Adrenal gland (tissue), 5 donors: Measurements from ENCODE around the gene COX14.

Source experiments
- CTCF ChIP-seq, 6 experiments: fragments of 450-650 bp in 4 of 6; fragments of 200-600 bp in 2 of 6; sonication (generic) in 1 of 6; IDR thresholded peaks; 1 replicate in 5 of 6; 2 replicates in 1 of 6; pipeline versions ENCODE4 v1.5.1 to v1.8.0; 2016 to 2021; ENCODE audit warnings: antibody characterized with exemption in 6 of 6, mild to moderate bottlenecking in 2 of 6, moderate library complexity in 1 of 6
- POLR2A ChIP-seq, 2 donors: fragments of 450-650 bp; IDR thresholded peaks; one replicate each; pipeline ENCODE4 v1.6.1; 2017; ENCODE audit warnings: antibody characterized with exemption in 2 of 2, mild to moderate bottlenecking in 2 of 2, moderate library complexity in 1 of 2
- donor health status: DM: no; HTN: no; CAD: no.

GRCh38 chr12:50147281-50147680, 35.2 kb downstream of the COX14 start:
- TF ChIP-seq POLR2A (IDR thresholded peaks at IDR 0.05) (no peak), CTCF (IDR thresholded peaks at IDR 0.05) (no peak)
